ENCODE data around the gene IGSF6. TPM values are rescaled to one million over a fixed set of nuclear protein-coding genes. Genes with fewer than 3 reads are reported as not detected.

IGSF6 gene
- total and polyA plus RNA-seq, 9 of the 15 experiments (the other 6 are each of a cell fraction or from before 2014, with no cell fraction given): 0.07 TPM; not detected in 8

DNA sequence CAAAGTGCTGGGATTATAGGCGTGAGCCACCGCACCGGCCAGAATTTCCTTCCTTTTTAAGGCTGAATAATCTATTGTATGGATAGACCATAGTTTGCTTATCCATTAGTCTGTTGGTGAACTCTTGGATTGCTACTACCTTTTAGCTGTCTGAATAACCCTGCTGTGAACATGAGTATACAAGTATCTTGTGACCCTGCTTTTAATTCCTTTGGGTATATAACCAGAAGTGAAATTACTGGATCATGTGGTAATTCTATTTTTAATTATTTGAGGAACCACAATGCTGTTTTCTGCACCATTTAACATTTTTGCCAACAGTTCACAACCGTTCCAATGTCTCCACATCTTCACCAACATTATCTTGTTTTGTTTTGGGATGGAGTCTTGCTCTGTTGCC is 6.7 kb upstream of the IGSF6 start (continued):
- TF ChIP-seq, protein P1, sequence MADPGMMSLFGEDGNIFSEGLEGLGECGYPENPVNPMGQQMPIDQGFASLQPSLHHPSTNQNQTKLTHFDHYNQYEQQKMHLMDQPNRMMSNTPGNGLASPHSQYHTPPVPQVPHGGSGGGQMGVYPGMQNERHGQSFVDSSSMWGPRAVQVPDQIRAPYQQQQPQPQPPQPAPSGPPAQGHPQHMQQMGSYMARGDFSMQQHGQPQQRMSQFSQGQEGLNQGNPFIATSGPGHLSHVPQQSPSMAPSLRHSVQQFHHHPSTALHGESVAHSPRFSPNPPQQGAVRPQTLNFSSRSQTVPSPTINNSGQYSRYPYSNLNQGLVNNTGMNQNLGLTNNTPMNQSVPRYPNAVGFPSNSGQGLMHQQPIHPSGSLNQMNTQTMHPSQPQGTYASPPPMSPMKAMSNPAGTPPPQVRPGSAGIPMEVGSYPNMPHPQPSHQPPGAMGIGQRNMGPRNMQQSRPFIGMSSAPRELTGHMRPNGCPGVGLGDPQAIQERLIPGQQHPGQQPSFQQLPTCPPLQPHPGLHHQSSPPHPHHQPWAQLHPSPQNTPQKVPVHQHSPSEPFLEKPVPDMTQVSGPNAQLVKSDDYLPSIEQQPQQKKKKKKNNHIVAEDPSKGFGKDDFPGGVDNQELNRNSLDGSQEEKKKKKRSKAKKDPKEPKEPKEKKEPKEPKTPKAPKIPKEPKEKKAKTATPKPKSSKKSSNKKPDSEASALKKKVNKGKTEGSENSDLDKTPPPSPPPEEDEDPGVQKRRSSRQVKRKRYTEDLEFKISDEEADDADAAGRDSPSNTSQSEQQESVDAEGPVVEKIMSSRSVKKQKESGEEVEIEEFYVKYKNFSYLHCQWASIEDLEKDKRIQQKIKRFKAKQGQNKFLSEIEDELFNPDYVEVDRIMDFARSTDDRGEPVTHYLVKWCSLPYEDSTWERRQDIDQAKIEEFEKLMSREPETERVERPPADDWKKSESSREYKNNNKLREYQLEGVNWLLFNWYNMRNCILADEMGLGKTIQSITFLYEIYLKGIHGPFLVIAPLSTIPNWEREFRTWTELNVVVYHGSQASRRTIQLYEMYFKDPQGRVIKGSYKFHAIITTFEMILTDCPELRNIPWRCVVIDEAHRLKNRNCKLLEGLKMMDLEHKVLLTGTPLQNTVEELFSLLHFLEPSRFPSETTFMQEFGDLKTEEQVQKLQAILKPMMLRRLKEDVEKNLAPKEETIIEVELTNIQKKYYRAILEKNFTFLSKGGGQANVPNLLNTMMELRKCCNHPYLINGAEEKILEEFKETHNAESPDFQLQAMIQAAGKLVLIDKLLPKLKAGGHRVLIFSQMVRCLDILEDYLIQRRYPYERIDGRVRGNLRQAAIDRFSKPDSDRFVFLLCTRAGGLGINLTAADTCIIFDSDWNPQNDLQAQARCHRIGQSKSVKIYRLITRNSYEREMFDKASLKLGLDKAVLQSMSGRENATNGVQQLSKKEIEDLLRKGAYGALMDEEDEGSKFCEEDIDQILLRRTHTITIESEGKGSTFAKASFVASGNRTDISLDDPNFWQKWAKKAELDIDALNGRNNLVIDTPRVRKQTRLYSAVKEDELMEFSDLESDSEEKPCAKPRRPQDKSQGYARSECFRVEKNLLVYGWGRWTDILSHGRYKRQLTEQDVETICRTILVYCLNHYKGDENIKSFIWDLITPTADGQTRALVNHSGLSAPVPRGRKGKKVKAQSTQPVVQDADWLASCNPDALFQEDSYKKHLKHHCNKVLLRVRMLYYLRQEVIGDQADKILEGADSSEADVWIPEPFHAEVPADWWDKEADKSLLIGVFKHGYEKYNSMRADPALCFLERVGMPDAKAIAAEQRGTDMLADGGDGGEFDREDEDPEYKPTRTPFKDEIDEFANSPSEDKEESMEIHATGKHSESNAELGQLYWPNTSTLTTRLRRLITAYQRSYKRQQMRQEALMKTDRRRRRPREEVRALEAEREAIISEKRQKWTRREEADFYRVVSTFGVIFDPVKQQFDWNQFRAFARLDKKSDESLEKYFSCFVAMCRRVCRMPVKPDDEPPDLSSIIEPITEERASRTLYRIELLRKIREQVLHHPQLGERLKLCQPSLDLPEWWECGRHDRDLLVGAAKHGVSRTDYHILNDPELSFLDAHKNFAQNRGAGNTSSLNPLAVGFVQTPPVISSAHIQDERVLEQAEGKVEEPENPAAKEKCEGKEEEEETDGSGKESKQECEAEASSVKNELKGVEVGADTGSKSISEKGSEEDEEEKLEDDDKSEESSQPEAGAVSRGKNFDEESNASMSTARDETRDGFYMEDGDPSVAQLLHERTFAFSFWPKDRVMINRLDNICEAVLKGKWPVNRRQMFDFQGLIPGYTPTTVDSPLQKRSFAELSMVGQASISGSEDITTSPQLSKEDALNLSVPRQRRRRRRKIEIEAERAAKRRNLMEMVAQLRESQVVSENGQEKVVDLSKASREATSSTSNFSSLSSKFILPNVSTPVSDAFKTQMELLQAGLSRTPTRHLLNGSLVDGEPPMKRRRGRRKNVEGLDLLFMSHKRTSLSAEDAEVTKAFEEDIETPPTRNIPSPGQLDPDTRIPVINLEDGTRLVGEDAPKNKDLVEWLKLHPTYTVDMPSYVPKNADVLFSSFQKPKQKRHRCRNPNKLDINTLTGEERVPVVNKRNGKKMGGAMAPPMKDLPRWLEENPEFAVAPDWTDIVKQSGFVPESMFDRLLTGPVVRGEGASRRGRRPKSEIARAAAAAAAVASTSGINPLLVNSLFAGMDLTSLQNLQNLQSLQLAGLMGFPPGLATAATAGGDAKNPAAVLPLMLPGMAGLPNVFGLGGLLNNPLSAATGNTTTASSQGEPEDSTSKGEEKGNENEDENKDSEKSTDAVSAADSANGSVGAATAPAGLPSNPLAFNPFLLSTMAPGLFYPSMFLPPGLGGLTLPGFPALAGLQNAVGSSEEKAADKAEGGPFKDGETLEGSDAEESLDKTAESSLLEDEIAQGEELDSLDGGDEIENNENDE (IDR thresholded peaks at IDR 0.05; ENCODE audit: low read depth, low read length): no peak
- TF ChIP-seq ZNF780A (CRISPR knock-in tag; IDR thresholded peaks at IDR 0.05): no peak
- TF ChIP-seq, protein P2, sequence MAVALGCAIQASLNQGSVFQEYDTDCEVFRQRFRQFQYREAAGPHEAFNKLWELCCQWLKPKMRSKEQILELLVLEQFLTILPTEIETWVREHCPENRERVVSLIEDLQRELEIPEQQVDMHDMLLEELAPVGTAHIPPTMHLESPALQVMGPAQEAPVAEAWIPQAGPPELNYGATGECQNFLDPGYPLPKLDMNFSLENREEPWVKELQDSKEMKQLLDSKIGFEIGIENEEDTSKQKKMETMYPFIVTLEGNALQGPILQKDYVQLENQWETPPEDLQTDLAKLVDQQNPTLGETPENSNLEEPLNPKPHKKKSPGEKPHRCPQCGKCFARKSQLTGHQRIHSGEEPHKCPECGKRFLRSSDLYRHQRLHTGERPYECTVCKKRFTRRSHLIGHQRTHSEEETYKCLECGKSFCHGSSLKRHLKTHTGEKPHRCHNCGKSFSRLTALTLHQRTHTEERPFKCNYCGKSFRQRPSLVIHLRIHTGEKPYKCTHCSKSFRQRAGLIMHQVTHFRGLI (CRISPR knock-in tag; IDR thresholded peaks at IDR 0.05): no peak
- TF ChIP-seq ZNF408 (CRISPR knock-in tag; IDR thresholded peaks at IDR 0.05; ENCODE audit: low read depth): no peak
- no peak for TF ChIP-seq MTA1 (IDR thresholded peaks at IDR 0.05; ENCODE audit: borderline replicate concordance)
- no peak for TF ChIP-seq L3MBTL2 (IDR thresholded peaks at IDR 0.05)
- no peak for TF ChIP-seq XRCC3 (IDR thresholded peaks at IDR 0.05)
- no peak for TF ChIP-seq ELF2 (CRISPR knock-in tag; IDR thresholded peaks at IDR 0.05)
- no peak for TF ChIP-seq TSC22D4 (tag; IDR thresholded peaks at IDR 0.05)
- TF ChIP-seq RFX1 (IDR thresholded peaks at IDR 0.05): no peak
- no peak for TF ChIP-seq CHCHD3 (CRISPR knock-in tag; IDR thresholded peaks at IDR 0.05)
- TF ChIP-seq KLF6 (CRISPR knock-in tag; IDR thresholded peaks at IDR 0.05; ENCODE audit: borderline replicate concordance): no peak
- no peak for TF ChIP-seq NCOA2 (IDR thresholded peaks at IDR 0.05; ENCODE audit: partially characterized antibody in 2 of 2)
- TF ChIP-seq RBM14 (IDR thresholded peaks at IDR 0.05; ENCODE audit: borderline replicate concordance, insufficient read depth, low read depth, low read length): no peak
